DMS79 (cell line): Measurements from ENCODE around the gene BRINP3.
"Not testable (repeated sequence)": the region's sequence is repeated elsewhere in the genome, so short reads cannot be mapped to it uniquely, and the experiment has no call there.

Source experiments
- DNase-seq: peaks from one replicate; lab custom pipeline; 2025; lab: John Stamatoyannopoulos, UW

Gene BRINP3

DNA sequence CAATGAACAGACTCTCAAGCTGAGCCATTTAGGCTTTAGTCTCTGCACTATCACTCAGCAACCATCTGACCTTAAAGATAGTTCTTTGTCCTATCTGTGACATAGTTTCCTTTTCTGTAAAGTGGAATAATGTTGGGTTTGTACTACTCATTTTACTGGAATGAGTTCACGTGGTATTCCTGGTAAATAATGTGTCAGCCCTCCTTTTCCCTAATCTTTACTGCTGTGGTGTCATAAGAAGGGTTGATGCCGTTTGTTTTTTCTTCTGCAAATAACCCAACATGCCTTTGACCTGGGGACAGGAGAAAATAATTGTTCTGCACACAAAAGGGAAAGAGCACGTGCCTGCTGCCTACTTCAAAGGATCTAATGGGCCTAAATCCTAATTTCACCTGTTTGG lies 297.8 kb downstream of the BRINP3 start:
- DNase-seq = no peak

DNA sequence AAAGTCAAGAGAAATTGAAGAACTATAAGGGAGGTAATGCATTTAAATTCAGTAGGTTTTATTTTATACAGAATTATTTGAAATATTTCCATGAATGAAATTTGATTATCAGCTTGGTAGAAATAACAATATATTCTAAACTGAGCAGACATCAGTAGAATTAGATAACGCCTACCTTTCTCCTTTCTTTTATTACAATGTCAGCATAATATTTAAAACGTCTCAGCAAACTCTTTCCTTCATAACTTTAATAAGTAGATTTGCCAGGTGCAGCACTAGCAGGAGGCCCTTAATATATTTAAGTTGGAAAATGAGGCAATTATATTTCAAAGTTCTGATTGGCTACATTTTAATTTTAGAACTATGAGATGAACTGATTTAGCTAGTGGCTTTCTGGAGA lies 298.8 kb downstream of the BRINP3 start:
- no peak for DNase-seq

DNA sequence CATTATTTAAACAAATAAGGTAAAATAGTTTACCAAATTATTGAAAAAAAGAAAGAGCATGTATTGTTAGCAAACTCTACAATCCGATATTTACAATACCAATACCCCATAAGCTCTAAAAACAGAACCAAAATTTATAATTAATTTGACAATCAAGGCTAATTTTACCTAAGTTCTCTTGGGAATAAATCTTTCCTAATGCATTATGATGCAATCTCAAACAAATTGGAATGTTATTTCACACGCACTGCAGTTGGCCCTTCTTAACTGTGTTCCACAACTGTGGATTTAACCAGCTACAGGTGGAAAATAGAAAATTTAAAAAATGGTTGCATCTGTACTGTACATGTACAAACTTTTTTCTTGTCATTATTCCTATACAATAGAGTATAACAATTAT lies 300.1 kb downstream of the BRINP3 start:
- DNase-seq = no peak

DNA sequence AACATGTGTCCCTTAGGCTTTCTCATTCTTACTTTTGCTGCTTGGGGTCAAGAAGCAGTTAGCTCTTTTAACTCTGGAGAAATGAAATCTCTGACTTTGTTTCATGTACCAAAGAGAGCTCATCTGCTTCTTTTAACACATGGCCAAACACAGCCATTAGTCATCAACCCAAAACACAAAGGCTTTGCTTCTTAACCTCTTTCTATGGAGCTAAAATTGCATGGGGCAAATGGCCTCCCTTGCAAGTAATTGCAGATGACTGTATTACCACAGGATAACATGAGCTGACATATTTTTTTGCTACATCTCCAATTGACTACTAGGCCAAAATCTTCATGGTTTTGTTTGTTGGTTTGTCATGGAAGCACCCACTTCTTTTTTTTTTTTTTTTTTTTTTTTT lies 300.9 kb downstream of the BRINP3 start:
- DNase-seq = no peak

DNA sequence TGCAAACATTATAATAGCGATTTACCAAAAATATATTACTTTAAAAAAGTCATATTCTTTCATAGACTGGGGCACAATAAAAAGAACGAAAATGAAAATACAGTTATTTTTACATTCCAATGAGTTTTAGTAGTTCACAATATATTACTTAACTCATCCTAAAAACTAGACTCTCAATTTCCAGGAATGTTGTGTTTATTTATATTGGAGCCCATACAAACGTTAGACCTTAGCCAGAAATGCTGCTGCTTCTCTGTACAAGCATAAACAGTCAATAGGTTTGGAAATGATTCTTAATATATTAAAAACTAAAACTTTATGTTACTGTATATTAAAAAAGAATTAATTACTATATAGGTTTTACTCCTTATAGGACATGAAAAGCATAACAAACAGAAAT lies 302.3 kb downstream of the BRINP3 start:
- DNase-seq = no peak

DNA sequence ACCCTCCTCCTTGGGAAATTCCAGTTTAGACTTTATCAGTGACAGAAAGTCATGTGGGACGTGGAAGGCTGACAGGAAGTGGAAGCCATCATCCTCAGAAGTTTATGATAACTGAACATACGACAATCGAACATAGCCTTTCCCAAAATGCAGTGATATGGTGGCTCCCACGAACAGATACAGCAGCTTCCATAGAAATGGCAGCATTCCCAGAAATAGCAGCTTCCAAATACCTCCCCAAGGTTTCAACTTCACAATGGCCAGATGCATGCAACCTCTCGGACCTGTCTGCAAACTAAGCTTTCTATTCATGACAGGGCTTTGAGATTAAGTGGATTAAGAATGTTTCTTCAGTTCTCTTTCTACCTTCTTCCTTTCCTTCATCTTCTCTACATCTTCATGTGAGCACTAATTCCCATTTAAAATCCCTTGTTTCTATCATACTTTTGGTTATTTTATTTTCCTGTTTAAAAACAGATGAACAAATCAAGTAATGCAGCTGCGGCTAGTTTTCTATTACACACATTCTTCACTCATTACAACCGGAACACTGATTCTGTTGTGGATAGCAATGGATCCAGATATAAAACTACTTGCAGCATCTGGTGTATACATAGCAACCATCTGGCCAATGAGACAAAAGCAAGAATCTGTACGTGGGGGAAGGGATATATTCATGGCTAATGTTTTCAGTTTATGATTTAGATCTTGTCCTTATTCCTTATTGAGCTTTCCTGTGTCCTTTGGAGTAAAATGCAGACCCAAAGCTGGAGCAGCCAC lies 304.8 kb downstream of the BRINP3 start:
- no peak for DNase-seq

DNA sequence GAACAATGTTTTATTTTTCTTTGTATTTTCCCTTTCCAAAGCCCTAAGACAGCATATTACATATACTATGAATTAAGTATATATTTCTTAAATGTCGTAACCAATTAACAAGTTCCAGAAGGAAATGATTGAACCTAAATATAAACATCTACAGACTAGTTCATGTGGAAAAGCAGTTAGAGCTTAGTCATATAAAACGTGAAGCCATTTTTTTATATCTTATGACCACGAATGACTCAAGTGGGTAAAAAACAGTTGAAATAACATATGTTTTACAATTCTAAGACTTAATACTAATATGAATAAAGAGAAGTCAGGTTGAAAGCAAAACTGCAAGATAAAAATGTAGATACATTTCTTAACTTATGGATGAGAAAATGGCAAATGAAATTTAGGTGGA lies 307.3 kb downstream of the BRINP3 start:
- DNase-seq = no peak

DNA sequence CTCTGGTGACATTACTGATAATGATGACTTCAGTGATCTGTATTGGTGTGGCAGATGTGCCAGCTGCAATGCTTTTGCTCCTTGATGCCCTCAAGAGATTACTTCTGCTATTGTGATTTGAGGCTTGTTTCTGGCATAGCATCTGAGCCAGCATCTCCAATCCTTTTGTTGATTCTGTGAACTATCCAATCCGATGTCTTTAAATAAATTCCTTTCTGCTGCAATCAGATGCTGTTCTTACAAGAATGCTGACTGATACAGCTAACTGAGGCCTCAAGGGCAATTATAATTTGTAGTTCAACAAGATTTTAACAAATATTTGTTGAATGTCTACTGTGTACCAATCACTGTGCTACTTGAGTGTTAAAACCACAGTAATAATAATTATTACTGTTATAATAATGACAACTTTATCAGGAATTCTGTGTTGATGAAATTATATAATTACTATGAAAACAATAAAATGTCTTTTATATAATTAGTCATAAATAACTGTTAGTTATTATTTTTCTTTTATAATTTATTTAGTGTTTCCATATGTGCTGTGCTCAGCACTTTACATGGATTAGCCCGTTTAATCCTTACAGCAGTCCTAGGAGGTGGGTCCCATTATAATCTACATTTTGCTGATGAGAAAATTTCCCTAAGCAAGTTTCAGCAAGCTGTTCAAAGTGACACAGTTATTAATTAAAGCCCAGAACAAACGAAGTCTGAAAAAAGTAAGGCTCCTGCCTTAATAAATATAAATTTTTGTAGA lies 308.2 kb downstream of the BRINP3 start:
- DNase-seq = no peak

DNA sequence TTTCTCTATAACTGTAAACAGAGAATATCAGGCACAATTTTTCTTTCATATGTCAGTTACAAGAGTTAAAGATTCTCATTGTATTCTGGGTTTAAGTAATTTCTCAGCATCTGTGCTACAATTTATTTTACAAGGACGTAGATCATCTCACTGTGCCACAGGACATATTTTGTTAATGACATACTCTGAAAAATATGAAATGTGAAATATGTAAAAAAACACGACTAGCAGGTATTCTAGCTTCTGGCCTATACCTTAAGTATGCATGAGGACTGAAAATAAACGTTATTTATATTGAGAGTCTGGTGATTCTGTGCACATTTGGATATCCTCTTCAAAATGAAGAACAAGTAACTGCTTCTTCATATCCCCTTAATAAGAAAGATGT lies 308.8 kb downstream of the BRINP3 start:
- DNase-seq = no peak

DNA sequence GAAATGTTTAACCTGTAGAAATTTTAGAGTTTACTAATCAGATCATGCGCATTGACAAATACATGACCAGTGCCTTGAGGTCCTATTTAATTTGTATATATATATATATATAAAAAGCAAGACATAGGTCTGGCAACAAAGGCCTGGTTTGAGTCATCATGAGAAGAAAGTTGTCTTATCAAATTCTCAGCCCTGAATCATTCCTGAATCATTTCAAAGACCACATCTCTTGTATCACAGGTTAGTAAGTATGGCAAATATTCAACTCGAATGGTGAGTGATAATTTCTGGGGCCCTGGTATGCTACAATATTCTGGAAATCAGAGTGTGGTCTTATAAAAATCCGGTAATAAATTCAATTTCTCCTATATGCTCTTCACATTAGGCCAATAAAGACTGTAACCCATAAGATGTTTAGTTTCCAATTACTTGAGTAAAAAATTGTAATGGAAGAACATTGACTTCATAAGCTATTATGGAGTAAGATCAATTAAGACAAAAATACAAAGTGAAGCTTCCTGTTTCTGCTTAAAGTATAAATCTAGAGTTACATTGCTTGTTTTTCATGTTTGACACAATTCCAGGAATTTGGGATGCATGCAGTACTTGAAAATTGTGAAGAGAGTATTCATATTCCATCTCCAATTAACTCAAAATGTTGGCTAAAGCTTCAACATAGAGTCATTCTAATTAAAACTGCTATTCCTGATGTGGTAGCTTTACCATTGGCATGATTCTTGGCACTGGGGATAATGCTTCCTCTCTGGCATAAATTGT lies 309.4 kb downstream of the BRINP3 start:
- DNase-seq = no peak

DNA sequence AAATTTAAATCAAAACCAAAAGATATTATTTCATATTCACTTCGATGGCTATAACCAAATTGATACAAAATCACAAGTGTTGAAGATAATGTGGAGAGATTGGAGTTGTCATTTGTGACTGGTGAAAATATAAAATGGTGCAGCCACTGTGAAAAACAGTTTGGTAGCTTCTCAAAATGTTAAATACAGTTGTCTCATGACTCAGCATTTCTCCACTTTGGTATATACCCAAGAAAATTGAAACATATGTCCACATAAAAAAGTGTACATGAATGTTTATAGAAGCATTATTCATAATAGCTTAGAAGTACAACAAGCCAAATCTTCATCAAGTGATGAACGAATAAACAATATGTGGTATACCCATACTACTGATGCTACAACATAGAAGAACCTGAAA lies 318.5 kb downstream of the BRINP3 start:
- no peak for DNase-seq

DNA sequence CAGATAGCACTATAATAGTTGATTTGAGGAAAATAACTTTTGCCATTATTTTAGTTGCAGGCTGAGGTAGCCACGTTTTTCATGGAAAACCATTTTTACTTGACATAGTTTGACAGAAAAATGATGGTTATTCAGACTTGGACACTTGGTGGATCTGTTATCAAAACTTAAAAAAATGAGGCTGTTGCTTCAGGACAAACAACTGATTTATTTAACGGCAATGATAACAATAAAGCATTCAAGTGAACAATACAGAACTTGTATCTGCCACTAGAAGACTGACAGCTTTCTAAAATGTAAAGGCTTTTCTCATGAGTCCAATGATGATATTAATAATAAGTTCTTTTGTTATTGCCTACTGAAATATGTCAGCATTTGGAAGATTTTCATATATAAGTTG lies 322.9 kb downstream of the BRINP3 start:
- no peak for DNase-seq

DNA sequence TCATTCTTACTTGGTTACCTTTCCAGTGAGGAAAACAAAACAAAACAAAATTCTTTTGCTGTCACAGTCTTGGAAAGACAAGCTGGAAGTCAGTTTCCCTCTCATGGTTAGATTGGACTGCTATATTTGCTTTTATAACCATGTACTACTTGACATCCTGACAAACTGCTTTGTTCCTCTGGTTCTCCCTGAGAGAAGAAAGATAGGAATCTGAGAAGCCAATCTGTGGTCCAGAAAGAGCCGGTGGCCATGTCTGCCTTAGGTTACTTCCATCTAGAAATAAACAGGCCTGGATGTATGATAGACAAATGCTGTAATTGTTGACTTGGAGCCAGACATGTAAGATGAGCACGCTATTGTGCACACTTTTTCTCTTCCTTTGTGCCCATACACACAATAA lies 330.0 kb downstream of the BRINP3 start:
- no peak for DNase-seq

DNA sequence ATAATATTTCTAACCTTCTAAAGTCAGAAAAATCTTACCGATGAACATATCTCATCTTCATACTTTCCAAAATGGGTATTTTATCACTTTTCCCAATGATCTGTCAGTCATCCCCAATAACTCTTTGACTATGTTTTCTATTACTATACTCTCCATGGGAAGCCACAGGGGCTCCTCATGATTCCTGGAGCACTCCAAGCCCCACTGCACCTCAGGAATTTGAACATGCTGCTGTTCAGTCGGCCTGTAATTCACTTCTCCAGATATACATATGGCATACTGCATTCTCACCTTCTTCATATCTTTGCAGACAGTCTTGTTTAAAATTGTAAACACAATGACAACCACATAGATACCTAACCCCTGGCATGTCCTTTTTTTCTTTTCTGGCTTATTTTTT lies 333.0 kb downstream of the BRINP3 start:
- DNase-seq = no peak

DNA sequence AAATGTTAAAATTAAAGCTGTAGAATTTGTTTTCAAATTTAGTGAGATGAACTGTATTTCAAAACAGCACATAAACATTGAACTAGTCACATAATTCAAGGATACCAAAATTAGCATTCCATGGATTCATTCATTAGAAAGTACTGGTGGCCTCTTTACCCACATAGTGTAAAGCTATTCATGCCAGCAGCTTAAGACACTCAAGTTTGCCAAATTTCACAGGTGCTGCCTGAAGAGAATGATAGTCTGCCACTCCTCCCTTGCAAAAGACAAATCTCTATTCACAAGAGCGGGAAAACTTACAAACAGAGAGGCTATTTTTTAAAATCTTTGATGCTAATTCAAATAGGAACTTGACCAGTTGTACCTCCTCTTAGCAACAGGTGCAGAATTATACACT lies 337.0 kb downstream of the BRINP3 start:
- DNase-seq = no peak

DNA sequence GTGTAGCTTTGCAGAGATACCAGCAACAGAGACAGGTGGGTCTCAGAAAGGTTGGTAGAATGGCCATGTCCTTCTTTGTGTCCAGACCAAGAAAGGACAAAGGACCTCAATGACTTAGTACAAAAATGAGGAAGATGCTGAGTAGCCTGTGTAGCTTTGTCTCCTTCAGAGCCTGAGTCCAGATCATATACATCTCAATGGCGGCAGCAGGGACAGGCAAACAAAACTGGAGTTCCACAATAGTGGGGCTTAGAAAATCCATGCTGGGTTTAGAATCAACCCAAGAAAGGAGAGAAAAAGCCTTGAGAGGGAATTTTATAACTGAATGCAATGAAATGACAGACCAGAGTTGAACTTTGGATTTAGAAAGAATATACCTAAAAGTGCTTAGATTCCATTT lies 339.0 kb downstream of the BRINP3 start:
- DNase-seq = no peak

DNA sequence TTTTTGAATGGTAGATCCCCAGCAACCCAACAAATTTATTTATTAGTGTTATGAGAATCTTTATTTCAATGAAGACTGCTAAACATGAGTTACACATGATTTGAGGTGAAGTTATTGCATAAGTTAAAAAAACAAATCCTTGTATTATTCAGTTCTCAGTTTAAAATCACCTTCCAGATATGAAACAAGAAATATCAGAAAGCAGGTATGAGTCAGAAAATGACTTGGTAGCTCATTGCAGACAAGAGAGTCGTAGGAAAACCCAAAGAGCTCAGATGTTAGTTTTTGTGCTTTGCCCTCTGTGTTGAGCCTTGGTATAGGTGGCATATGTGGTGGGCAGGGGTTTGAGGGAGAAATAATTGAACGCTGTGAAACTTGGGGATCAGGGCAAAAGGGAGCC lies 339.4 kb downstream of the BRINP3 start:
- no peak for DNase-seq

DNA sequence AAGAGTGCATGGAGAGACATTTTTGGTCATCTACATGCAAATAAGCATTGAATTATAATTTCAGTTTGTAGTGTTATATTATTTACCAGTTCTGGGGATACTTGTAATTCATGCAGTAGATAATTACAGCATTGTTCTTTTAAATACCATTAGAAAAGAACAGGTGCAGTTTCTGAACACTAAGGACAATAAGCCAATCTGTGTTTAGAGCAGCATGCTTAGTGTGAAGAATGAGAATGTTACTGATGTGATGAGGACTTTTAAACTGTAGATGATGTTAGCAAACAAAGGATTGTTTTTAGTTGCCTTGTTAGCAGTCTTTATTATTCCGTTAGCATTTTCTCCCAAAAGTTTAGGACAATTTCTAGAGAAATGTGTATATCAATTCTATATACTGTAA lies 348.3 kb downstream of the BRINP3 start:
- no peak for DNase-seq

DNA sequence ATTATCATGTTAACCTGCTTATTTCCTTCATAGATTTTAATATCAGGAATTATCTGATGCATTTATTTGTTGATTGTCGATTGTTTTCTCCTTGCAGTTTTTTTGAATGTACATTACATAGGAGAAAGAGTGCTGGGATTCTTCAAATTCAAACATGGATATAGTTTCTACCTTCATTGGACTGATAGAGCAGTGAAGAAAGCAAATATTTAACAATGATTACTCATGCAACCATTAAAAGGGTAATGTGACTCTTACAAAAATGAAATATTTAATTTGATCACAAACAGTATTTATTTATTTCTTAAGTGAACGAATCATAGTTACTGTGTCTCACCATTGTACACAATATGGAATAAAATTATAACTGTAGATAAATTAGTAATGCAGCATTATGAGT lies 350.9 kb downstream of the BRINP3 start:
- DNase-seq = no peak

DNA sequence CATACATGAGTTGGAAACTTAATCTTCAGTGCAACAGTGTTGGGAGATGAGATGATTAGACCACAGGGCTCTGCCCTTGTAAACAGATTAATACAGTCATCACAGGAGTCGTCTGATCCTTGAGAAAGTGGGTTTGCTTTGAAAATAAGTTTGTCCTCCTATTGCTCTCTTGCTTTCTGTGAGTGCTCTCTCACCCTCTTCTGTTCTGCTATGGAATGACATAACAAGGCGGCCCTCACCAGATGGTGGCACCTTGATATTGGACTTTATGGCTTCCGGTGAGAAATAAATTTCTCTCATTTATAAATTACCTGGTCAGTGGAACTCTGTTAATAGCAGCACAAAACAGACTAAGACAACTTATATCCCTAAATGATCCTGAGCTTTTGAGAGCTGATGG lies 353.6 kb downstream of the BRINP3 start:
- no peak for DNase-seq

DNA sequence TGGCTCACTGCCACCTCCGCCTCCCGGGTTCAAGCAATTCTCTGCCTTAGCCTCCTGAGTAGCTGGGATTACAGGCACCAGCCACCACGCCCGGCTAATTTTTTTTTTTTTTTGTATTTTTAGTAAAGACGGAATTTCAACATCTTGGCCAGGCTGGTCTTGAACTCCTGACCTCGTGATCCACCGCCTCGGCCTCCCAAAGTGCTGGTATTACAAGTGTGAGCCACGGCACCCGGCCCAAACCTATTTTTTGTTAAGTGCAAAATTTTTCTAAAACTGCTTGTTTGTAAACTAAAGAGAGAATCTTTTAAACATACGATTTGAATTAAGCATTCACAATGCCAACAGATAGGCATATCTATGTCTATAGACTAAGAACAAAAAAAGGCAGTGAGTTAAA lies 357.1 kb downstream of the BRINP3 start:
- not testable (repeated sequence) for DNase-seq

DNA sequence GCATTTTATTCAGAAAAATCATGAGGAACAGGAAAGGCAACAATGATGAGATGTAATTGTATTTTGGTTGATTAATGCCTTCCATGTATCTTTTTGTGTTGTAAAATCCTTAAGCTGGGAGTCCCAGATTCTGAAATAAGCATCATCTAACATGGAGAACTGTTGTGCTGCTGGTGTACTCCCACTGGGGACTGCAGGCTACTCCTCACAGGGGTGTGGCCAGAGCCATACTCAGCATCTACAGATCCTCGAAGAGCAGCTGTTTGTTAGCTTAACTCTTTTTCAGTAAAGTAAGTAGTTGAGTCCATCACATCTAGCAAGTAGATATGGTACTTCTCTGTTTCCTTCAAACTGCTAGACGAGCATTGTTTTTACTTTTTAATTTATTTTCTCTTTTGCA lies 358.0 kb downstream of the BRINP3 start:
- DNase-seq = no peak

DNA sequence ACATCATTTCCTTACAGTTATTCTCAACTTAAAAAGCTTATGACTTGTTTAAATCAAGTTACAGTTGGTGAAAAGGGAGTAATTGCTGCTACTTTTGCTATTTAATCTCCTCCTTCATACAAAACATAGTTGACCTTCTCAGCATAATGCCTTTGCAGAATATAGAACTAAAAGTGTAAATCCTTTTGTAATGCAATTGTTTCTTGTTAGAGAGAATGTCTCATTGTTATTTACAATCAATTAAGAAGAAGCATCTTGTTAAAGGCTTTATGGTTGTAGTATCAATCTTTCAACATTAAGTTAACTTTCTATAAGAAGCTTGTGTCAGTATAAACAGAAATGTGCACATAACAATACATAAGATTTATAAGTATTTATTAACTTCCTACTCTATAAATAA lies 360.7 kb downstream of the BRINP3 start:
- DNase-seq = no peak
